ENCODE data around the gene TRPM7.
"Not testable (repeated sequence)": the region's sequence is repeated elsewhere in the genome, so short reads cannot be mapped to it uniquely, and the experiment has no call there.

GRCh38 chr15:50616960-50617359 lies 69.6 kb downstream of the TRPM7 start:
- not testable (repeated sequence) for TF ChIP-seq EP300, CTCF (IDR thresholded peaks at IDR 0.05)
